ENCODE data around the gene BTBD18.

DNA sequence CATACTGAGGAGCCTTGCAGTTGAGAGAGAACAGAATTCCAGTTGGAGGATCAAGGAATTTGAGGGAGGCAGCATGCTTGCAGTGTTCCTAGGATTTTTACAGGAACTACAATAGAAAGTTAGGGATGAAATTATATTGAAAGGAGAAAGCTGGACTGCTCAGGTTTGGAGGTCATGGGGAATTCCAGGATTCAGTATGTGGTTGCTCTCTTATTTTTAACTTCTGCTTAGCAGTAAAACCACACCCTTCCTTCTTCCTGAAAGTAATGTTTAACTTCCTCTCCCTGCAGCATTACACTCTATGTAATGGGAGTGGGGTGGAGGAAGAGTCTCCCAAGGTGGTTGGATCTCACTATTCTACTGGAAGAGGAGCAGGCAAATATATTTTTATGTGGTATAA is 41.3 kb upstream of the BTBD18 start:
- TF ChIP-seq, protein P1, sequence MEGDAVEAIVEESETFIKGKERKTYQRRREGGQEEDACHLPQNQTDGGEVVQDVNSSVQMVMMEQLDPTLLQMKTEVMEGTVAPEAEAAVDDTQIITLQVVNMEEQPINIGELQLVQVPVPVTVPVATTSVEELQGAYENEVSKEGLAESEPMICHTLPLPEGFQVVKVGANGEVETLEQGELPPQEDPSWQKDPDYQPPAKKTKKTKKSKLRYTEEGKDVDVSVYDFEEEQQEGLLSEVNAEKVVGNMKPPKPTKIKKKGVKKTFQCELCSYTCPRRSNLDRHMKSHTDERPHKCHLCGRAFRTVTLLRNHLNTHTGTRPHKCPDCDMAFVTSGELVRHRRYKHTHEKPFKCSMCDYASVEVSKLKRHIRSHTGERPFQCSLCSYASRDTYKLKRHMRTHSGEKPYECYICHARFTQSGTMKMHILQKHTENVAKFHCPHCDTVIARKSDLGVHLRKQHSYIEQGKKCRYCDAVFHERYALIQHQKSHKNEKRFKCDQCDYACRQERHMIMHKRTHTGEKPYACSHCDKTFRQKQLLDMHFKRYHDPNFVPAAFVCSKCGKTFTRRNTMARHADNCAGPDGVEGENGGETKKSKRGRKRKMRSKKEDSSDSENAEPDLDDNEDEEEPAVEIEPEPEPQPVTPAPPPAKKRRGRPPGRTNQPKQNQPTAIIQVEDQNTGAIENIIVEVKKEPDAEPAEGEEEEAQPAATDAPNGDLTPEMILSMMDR (IDR thresholded peaks at IDR 0.05): no peak
- TF ChIP-seq EP300 (IDR thresholded peaks at IDR 0.05) (peak in 2 of 4 donors; percentile 29 to 58), POLR2A (IDR thresholded peaks at IDR 0.05) (peak in 1 of 4 donors; percentile 8), POLR2AphosphoS5 (IDR thresholded peaks at IDR 0.05) (peak in 1 of 2 donors; percentile 28)
